Measurements from ENCODE around the gene FILIP1.
A peak's percentile ranks its signal among the peaks of the same experiment; 100 is the strongest.

The FILIP1 gene

DNA sequence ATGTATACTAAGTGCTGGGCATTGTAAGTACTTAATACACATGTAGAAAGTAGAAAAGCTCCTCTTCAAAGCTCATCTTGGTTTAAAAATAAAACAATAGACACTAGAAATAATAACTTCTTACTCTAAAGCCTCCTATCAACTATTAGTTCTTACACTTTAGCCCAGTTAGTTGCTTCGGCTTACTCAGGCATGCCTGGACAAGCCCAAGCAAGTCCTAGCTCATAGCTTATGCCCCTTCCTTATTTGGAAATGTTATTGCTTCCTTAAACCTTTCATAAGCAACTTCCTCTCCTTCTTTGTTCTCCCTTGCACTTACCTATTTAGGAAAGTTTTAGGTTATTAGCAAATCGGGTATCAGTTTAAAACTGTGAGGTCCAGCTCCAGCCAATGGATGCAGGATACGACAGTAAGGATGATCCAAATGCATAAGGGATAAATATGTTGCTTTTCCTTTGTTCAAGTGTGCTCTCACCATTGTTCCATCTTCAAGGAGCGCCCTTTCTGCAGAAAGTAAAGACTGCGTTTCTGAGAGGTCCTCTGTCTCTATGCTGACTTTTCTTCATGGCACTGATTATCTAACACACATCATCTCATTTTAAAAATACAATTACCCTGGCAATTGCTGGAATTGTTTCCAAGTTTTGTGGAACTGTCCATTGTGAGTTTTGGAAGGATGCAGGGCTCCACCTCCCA is 221.3 kb downstream of the FILIP1 start:
- TF ChIP-seq, protein P1, sequence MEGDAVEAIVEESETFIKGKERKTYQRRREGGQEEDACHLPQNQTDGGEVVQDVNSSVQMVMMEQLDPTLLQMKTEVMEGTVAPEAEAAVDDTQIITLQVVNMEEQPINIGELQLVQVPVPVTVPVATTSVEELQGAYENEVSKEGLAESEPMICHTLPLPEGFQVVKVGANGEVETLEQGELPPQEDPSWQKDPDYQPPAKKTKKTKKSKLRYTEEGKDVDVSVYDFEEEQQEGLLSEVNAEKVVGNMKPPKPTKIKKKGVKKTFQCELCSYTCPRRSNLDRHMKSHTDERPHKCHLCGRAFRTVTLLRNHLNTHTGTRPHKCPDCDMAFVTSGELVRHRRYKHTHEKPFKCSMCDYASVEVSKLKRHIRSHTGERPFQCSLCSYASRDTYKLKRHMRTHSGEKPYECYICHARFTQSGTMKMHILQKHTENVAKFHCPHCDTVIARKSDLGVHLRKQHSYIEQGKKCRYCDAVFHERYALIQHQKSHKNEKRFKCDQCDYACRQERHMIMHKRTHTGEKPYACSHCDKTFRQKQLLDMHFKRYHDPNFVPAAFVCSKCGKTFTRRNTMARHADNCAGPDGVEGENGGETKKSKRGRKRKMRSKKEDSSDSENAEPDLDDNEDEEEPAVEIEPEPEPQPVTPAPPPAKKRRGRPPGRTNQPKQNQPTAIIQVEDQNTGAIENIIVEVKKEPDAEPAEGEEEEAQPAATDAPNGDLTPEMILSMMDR (IDR thresholded peaks at IDR 0.05; ENCODE audit: low read depth, low read length), result no peak

DNA sequence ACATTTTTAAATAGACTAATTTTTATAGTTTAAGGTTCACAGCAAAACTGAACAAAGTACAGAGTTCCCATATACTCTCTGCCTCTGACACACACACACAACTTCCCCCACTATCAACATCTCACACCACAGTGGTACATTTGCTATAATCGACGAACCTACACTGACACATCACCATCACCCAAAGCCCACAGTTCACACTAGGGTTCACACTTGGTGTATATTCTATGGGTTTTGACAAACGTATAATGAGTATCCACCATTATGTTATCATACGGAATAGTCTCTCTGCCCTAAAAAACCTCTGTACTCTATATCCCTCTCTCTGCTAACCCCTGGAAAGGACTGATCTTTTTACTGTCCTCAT is 224.6 kb downstream of the FILIP1 start:
- no peak overlapping the region for H3K4me3 ChIP-seq (replicated peaks in 1 of 2; ENCODE audit: low read depth in 2 of 2, low read length in 2 of 2)
- DNase-seq (ENCODE audit: low read depth in 2 of 2), result no peak
- TF ChIP-seq, protein P1 (IDR thresholded peaks at IDR 0.05; ENCODE audit: low read depth, low read length), result no peak

More for the DNA sequence above, 221.3 kb downstream of the FILIP1 start:
- no peak overlapping the region for H3K4me3 ChIP-seq (replicated peaks in 1 of 2; ENCODE audit: low read depth in 2 of 2, low read length in 2 of 2)
- DNase-seq (ENCODE audit: low read depth in 2 of 2), result peak; percentile 44 to 78

- TF ChIP-seq, protein P1 (IDR thresholded peaks at IDR 0.05; ENCODE audit: low read depth, low read length), result no peak
- DNase-seq (ENCODE audit: low read depth in 2 of 2), result peak in 1 of 2 donors; percentile 45
- H3K4me3 ChIP-seq (replicated peaks in 1 of 2; ENCODE audit: low read depth in 2 of 2, low read length in 2 of 2), result no peak overlapping the region
These were observed 225.2 kb downstream of the FILIP1 start for GRCh38 chr6:75268121-75268987.

DNA sequence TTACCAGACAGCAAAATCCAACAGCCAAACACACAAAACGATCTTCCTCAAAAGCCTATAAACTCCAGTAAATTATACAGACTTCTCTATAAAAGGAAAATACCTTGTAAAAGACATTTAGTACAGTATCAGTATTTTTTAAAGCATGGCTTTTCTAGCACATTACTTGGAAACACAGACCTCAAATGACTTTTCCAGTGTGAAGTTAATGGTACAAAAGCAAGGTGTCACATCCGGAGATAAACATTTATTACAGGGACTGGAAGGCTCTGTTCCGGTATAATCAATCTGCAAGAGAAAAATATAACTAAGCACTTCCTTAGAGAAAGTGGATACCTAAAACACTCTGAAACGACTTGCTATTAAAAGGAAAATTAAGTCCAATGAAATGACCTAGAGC is 226.1 kb downstream of the FILIP1 start:
- no peak overlapping the region for H3K4me3 ChIP-seq (replicated peaks in 1 of 2; ENCODE audit: low read depth in 2 of 2, low read length in 2 of 2)
- DNase-seq (ENCODE audit: low read depth in 2 of 2), result no peak
- TF ChIP-seq, protein P1 (IDR thresholded peaks at IDR 0.05; ENCODE audit: low read depth, low read length), result no peak

DNA sequence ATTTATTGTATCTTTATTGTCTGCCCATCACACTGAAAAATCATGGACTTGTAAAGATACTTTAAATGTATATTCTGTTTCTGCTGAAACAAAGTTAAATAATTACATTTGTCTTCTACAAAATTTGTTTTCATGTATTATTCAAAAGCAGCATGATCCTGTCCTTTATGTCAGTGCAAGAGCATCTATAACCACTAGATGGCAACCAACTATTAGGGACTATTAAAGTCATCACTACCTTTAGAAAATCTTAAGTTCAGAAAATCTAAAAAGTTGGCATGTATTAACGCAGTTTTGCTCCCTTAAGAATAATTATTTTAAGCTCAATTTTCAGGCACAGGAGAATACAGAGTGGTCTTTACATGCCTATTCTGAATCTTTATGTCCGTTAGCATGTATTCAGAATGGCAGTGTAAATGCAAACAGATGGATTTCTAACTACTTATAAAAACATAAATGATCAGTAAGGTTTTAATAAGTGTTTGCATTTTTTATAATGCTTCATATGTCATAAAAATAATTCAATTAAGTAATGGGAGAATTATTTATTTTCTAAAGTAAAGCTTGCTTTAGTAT is 226.8 kb downstream of the FILIP1 start:
- H3K4me3 ChIP-seq (replicated peaks in 1 of 2; ENCODE audit: low read depth in 2 of 2, low read length in 2 of 2), result no peak overlapping the region
- peak; percentile 75 to 79 for DNase-seq (ENCODE audit: low read depth in 2 of 2)
- TF ChIP-seq, protein P1 (IDR thresholded peaks at IDR 0.05; ENCODE audit: low read depth, low read length), result peak; percentile 75

DNA sequence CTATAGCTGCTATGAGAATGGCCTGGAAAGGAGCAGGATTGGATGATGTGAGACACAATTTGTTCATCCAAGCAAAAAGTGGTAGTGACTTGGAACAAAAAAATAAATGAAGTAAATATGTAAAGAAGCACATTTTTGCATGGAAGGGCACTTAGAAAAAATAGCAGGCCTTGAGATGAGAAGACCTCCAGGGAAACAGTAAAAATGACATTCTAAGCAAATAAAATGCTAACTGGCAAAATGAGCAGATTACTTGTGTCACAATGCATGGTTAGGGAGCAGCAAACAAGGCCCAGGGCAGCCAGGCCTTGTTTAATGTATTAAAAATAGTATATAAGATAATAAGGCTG is 230.2 kb downstream of the FILIP1 start:
- TF ChIP-seq, protein P1 (IDR thresholded peaks at IDR 0.05; ENCODE audit: low read depth, low read length), result no peak
- no peak for DNase-seq (ENCODE audit: low read depth in 2 of 2)
- H3K4me3 ChIP-seq (replicated peaks in 1 of 2; ENCODE audit: low read depth in 2 of 2, low read length in 2 of 2), result no peak overlapping the region

Measured in cardiac fibroblast (primary cell).